Fibroblast of lung (primary cell): ENCODE results near the gene PTPRE.

Source experiments
- EZH2 ChIP-seq: IDR thresholded peaks from 2 replicates; pipeline ENCODE4 v1.5.1; 2012; ENCODE audit warnings: low read length, control low read depth, mild to moderate bottlenecking; ENCODE audit errors: missing control alignments
- TF ChIP-seq, protein P1 (sequence below), 2 donors: IDR thresholded peaks in 1 of 2; conservative IDR thresholded peaks in 1 of 2; 1 replicate in 1 of 2; 2 replicates in 1 of 2; pipeline ENCODE4 v1.5.1; 2011 to 2012; ENCODE audit warnings: low read length in 2 of 2, control low read depth in 1 of 2, inconsistent platforms in 1 of 2, low read depth in 1 of 2, mild to moderate bottlenecking in 1 of 2

- TF ChIP-seq, protein P1, sequence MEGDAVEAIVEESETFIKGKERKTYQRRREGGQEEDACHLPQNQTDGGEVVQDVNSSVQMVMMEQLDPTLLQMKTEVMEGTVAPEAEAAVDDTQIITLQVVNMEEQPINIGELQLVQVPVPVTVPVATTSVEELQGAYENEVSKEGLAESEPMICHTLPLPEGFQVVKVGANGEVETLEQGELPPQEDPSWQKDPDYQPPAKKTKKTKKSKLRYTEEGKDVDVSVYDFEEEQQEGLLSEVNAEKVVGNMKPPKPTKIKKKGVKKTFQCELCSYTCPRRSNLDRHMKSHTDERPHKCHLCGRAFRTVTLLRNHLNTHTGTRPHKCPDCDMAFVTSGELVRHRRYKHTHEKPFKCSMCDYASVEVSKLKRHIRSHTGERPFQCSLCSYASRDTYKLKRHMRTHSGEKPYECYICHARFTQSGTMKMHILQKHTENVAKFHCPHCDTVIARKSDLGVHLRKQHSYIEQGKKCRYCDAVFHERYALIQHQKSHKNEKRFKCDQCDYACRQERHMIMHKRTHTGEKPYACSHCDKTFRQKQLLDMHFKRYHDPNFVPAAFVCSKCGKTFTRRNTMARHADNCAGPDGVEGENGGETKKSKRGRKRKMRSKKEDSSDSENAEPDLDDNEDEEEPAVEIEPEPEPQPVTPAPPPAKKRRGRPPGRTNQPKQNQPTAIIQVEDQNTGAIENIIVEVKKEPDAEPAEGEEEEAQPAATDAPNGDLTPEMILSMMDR (conservative IDR thresholded peaks at IDR 0.05 in 1 of 2, IDR thresholded peaks at IDR 0.05 in 1 of 2; ENCODE audit: low read depth in 1 of 2, low read length in 2 of 2): no peak
- no peak for TF ChIP-seq EZH2
These were observed 160.9 kb downstream of the PTPRE start for GRCh38 chr10:128067691-128068397.
